ENCODE measurements around the gene SPOCK1. TPM values are rescaled to one million over a fixed set of nuclear protein-coding genes. Genes with fewer than 3 reads are reported as not detected.
"Not testable (repeated sequence)": the region's sequence is repeated elsewhere in the genome, so short reads cannot be mapped to it uniquely, and the experiment has no call there.

The SPOCK1 gene
- total RNA-seq, 4 donors from 2014 or later: 46.5 to 52.7 (median 51.4) TPM

GRCh38 chr5:137264041-137264440, 235.1 kb downstream of the SPOCK1 start:
- Histone ChIP-seq H3K27me3 (peaks cover 6% of the 10 kb centered on the region), H3K27ac (no peak overlapping the region), H3K4me1 (no peaks in the 10 kb centered on the region), H3K36me3 (no peaks in the 10 kb centered on the region), H3K9me3 (no peaks in the 10 kb centered on the region), H3K4me3 (no peak overlapping the region)
- 78 to 80% methylated on average over 3 of the region's 3 CpGs for WGBS, 2 donors (ENCODE audit: low coverage in 1 of 2)
- no peak for ATAC-seq
- TF ChIP-seq POLR2A (IDR thresholded peaks at IDR 0.05): no peak
- TF ChIP-seq EP300 (IDR thresholded peaks at IDR 0.05): no peak
- TF ChIP-seq, protein P1, sequence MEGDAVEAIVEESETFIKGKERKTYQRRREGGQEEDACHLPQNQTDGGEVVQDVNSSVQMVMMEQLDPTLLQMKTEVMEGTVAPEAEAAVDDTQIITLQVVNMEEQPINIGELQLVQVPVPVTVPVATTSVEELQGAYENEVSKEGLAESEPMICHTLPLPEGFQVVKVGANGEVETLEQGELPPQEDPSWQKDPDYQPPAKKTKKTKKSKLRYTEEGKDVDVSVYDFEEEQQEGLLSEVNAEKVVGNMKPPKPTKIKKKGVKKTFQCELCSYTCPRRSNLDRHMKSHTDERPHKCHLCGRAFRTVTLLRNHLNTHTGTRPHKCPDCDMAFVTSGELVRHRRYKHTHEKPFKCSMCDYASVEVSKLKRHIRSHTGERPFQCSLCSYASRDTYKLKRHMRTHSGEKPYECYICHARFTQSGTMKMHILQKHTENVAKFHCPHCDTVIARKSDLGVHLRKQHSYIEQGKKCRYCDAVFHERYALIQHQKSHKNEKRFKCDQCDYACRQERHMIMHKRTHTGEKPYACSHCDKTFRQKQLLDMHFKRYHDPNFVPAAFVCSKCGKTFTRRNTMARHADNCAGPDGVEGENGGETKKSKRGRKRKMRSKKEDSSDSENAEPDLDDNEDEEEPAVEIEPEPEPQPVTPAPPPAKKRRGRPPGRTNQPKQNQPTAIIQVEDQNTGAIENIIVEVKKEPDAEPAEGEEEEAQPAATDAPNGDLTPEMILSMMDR (IDR thresholded peaks at IDR 0.05): no peak
- TF ChIP-seq POLR2AphosphoS5 (IDR thresholded peaks at IDR 0.05): no peak

DNA sequence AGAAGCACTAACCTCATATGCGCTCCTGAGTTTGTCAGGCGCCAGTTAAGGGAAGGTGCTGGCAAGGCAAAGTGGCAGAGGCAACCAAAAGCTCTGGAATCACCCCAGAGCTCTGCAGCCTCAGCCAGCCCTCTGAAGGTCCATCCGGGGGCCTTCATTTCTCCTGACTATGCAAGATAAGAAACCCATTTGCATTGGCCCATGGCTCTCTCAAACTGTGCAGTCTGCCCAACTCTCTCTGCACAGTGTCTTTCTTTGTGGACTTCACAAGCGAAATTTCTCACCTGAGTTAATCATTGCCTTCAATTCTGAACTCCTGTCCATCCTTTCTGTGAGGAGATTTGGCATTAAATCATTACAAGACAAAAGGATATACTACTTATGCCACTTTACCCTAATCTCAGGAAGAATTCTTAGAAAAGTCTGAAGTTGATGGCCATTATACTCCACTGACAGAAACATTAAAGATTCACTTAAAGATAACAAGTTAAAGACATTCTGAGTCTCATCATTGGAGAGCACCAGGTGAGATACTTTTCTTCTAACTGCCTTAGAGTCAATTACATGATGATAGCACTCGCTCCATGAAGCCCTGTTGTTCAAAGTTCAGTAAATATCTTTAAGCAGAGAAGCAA, 235.6 kb downstream of the SPOCK1 start:
- Histone ChIP-seq H3K4me1 (no peaks in the 10 kb centered on the region), H3K9me3 (no peaks in the 10 kb centered on the region), H3K27me3 (peaks cover 6% of the 10 kb centered on the region), H3K27ac (no peak overlapping the region), H3K4me3 (no peak overlapping the region), H3K36me3 (no peaks in the 10 kb centered on the region)
- TF ChIP-seq EP300 (IDR thresholded peaks at IDR 0.05) (no peak), POLR2AphosphoS5 (IDR thresholded peaks at IDR 0.05) (no peak), POLR2A (IDR thresholded peaks at IDR 0.05) (no peak)
- TF ChIP-seq, protein P1 (IDR thresholded peaks at IDR 0.05): no peak
- ATAC-seq: no peak
- WGBS, 2 donors (ENCODE audit: low coverage in 1 of 2): 66 to 88% methylated on average over 3 to 5 of the region's 5 CpGs

GRCh38 chr5:137262818-137263217, 236.3 kb downstream of the SPOCK1 start:
- TF ChIP-seq EP300 (IDR thresholded peaks at IDR 0.05): no peak
- TF ChIP-seq POLR2A (IDR thresholded peaks at IDR 0.05): no peak
- TF ChIP-seq, protein P1 (IDR thresholded peaks at IDR 0.05): no peak
- TF ChIP-seq POLR2AphosphoS5 (IDR thresholded peaks at IDR 0.05): no peak
- no peak for ATAC-seq
- no peaks in the 10 kb centered on the region for H3K9me3 ChIP-seq
- no peak overlapping the region for H3K4me3 ChIP-seq
- peaks cover 6% of the 10 kb centered on the region for H3K27me3 ChIP-seq
- H3K27ac ChIP-seq: no peak overlapping the region
- no peaks in the 10 kb centered on the region for H3K4me1 ChIP-seq
- H3K36me3 ChIP-seq: no peaks in the 10 kb centered on the region

GRCh38 chr5:137260820-137261695, 238.1 kb downstream of the SPOCK1 start:
- H3K27ac ChIP-seq: peak overlapping the region in 3 of 4 donors; percentile 9 to 56 (median 41)
- WGBS, 2 donors (ENCODE audit: low coverage in 1 of 2): 31 to 49% methylated on average over 3 to 5 of the region's 5 CpGs
- no peak for ATAC-seq
- H3K27me3 ChIP-seq: peaks cover 6% of the 10 kb centered on the region
- H3K4me1 ChIP-seq: no peaks in the 10 kb centered on the region
- H3K36me3 ChIP-seq: no peaks in the 10 kb centered on the region
- no peak overlapping the region for H3K4me3 ChIP-seq
- H3K9me3 ChIP-seq: no peaks in the 10 kb centered on the region
- TF ChIP-seq EP300 (IDR thresholded peaks at IDR 0.05) (no peak), POLR2A (IDR thresholded peaks at IDR 0.05) (no peak), POLR2AphosphoS5 (IDR thresholded peaks at IDR 0.05) (no peak)
- TF ChIP-seq, protein P1 (IDR thresholded peaks at IDR 0.05): no peak

- H3K27me3 ChIP-seq, H3K36me3 ChIP-seq, H3K4me1 ChIP-seq, H3K27ac ChIP-seq, H3K4me3 ChIP-seq, H3K9me3 ChIP-seq, ATAC-seq: not testable (repeated sequence)
- 63 to 89% methylated on average over 2 of the region's 2 CpGs for WGBS, 2 donors (ENCODE audit: low coverage in 1 of 2)
Observed at GRCh38 chr5:137259115-137259514, 240.0 kb downstream of the SPOCK1 start.
